CD4-positive, alpha-beta T cell treated with Interleukin-21 for 1 hour (primary cell): ENCODE results near the gene TRRAP.
"Not testable (repeated sequence)": the region's sequence is repeated elsewhere in the genome, so short reads cannot be mapped to it uniquely, and the experiment has no call there.

Experiments
- DNase-seq: peaks from one replicate; pipeline ENCODE4 v3.0.0-alpha.2; 2020

TRRAP gene

GRCh38 chr7:99035723-99036545 is 157.6 kb downstream of the TRRAP start:
- DNase-seq, result no peak

GRCh38 chr7:99036546-99037111 is 158.3 kb downstream of the TRRAP start:
- no peak for DNase-seq

DNA sequence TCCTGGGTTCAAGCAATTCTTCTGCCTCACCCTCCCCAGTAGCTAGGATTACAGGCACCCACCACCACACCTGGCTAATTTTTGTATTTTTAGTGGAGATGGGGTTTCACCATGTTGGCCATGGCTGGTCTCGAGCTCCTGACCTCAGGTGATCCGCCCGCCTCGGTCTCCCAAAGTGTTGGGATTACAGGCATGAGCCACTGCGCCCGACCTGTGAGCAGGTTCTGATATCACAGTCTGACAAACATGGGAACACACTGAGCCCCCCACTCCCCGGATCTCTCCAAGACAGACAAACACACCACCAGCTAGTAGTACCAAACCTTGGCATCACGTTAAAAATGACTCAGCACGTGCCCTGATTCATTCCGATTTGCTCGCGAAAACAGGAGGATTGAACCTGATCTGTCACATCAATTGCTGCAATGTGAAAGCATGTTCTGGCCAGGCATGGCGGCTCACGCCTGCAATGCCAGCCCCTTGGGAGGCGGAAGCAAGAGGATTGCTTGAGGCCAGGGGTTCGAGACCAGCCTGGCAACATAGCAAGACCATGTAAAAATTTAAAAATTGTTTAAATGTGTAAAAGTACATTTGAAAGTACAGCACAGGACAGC is 159.1 kb downstream of the TRRAP start:
- DNase-seq, result no peak

DNA sequence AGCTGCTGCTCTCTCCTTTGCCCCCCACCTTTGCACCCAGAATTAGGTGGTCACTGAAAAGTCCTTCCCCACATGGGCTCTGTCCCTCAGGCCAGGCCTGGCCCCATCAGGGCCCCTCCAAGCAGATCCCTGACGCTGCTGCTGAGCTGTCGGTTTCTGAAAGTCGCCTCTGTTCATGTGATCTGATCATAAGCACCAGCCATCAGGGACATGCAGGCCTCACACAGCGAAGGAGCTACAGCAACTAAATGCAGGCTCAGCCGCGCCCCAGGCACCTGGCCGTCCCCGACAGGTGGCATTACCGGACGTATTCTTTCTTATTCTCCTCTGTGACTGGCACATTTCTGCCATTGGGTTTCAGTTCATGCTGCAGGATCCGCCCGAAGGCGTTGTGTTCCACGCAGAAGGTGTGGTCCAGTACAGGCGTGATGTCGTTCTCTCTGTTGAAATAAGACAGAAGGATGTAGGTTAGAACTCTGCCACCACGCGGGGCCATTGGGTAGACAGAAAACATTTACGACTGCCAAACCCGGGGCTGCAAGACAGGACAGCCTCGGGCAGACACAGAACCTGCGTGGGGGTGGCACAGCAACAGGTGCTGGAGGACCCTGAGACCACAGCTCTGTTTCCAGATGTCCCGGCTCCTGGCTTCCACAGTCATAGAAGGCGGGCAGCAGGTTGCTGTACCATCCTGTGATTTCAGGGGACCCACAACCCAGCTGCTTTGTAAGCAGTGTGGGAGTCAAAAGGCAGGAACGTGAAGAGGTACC is 159.9 kb downstream of the TRRAP start:
- DNase-seq, result no peak

- no peak for DNase-seq
Observed at GRCh38 chr7:99039384-99039891, 161.1 kb downstream of the TRRAP start.

- DNase-seq, result peak; percentile 67
Observed at GRCh38 chr7:99040104-99040958, 162.0 kb downstream of the TRRAP start.

DNA sequence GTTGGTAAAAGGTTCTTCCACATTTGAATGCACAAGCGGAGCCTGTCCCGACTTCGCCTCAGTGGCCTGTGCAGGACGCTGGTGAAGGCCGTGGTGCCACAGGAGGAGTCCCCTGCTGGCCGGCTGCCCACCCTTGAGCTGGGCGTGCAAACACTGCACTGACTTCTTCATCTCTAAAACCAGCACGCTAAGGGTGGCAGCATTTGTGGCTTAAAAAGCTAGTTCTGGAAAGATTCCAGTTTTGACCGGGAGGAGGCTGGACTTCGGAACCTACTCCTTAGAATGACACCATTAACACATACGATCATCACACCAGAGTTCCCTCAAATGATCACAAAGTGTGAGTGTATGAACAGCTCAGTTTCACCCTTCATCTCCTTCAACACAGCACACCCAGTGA is 163.2 kb downstream of the TRRAP start:
- no peak for DNase-seq

GRCh38 chr7:99042957-99043356 is 164.6 kb downstream of the TRRAP start:
- no peak for DNase-seq

GRCh38 chr7:99044858-99045257 is 166.5 kb downstream of the TRRAP start:
- not testable (repeated sequence) for DNase-seq

DNA sequence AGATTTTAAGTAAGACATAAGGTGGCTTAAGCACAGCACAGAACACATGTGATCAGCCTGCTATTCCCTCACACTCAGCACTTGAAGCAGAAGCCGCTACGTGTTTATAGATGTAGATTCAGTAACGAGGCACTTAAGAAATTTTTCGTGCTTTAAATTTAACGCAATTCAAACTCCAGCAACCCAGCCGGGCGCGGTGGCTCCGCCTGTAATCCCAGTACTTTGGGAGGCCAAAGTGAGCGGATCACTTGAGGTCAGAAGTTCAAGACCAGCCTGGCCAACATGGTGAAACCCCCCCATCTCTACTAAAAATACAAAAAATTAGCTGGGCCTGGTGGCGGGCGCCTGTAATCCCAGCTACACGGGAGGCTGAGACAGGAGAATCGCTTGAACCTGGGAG is 167.9 kb downstream of the TRRAP start:
- DNase-seq, result not testable (repeated sequence)

- no peak for DNase-seq
Observed at GRCh38 chr7:99046722-99047121, 168.4 kb downstream of the TRRAP start.

DNA sequence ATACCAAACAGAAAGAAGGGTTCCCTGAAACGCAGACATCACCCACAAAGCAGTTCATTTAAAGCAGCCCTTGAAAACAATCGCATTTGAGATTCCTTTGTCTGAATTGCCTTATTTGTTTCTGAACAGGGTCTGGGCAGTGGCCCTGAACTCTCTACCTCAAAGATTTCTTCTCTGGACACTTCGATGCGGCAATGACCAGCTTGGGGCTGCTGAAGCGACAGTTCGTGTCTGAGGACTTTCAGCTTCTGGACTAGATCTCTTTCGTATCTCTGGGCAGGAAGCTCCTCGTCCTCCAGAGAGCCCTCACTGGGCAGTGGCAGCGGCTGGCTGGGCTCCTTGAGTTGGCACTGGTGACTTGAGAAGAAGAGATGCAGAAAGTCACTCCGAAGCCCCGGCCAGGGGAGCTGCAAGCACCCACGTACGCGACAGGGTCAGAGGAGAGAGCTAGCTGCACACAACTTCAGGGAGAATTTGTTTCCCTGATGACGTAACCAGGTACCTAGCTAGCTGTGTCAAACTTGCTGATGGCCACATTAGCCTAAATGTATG is 169.3 kb downstream of the TRRAP start:
- no peak for DNase-seq

GRCh38 chr7:99050971-99051370 is 172.6 kb downstream of the TRRAP start:
- no peak for DNase-seq

- no peak for DNase-seq
Observed at GRCh38 chr7:99054781-99055180, 176.4 kb downstream of the TRRAP start.

DNA sequence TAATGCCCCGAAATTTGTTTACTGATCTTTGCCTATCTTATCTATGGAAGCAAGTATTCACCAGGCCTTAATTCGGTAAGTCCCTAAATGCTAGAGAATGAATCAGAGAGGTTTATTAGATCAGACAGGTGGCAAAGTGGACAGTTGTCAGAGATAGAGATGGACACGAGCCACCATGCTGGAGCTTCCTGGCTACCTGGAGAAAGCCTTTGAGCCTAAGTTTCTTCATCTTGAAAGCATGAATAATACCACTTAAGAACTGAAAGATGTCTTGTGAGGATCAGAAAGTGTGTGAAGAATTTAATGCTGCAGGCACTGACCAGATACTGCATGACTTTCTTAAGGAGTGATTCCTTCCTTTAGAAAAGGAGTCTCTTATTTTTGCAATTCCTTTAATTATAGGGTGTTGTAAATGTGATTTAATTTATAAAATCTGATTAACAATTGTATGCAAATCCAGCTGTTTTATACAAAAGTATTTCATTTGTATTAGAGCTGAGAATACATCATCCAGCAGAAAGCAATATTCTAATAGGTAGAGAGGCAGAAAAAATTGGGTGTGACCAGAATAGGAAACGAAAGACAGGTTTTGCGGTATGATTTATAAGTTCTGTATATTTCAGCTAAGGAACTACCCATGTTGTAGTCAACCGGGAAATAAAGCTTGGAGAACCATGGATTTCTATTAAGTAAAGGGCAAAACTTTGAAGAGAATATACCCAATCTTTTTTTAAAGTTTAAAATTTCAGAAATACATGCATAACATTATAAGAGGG is 182.9 kb downstream of the TRRAP start:
- DNase-seq, result no peak
